BJ (cell line): ENCODE results near the gene ZNF292. TPM values are rescaled to one million over a fixed set of nuclear protein-coding genes. Genes with fewer than 3 reads are reported as not detected.

Source experiments
- CTCF ChIA-PET: fragments of 350-600 bp; formaldehyde crosslinking; extraction: SDS; loops from one replicate; lab custom pipeline; 2021; ENCODE audit warnings: antibody characterized with exemption, inconsistent platforms; lab: Yijun Ruan, JAX
- POLR2A ChIA-PET: fragments of 300-600 bp; sonication (Branson Sonifier 250); formaldehyde crosslinking; extraction: SDS; loops from one replicate; lab custom pipeline; 2021; ENCODE audit warnings: antibody characterized with exemption; lab: Charles Lee
- DNase-seq: peaks from one replicate; pipeline ENCODE4 v3.0.0-alpha.2; 2011; ENCODE audit warnings: low read depth
- H3K27me3 ChIP-seq: 2 replicates; pipeline ENCODE4 v1.6.0; 2011; ENCODE audit warnings: low read length; ENCODE audit not compliant: control insufficient read depth, insufficient read depth
- H3K36me3 ChIP-seq: 2 replicates; pipeline ENCODE4 v1.5.1; 2011; ENCODE audit warnings: low read length; ENCODE audit not compliant: control insufficient read depth, insufficient read depth
- H3K4me3 ChIP-seq: 2 replicates; pipeline ENCODE4 v1.5.1; 2011; ENCODE audit warnings: low read depth, mild to moderate bottlenecking, control low read depth, low read length
- polyA plus RNA-seq: library from polyadenylated mRNA; depleted of rRNA; stranded (reverse); fragments of >200 nt; gene quantifications from 2 replicates; pipeline ENCODE4 v1.2.3, GENCODE V29; 2011
- TF ChIP-seq, protein P1 (sequence below): IDR thresholded peaks from 2 replicates; pipeline ENCODE4 v1.5.1; 2011; ENCODE audit warnings: low read depth, mild to moderate bottlenecking, control low read depth, inconsistent platforms, low read length, moderate library complexity; ENCODE audit not compliant: insufficient read depth

ZNF292 gene
- polyA plus RNA-seq, 1 experiment: 4.1 TPM

DNA sequence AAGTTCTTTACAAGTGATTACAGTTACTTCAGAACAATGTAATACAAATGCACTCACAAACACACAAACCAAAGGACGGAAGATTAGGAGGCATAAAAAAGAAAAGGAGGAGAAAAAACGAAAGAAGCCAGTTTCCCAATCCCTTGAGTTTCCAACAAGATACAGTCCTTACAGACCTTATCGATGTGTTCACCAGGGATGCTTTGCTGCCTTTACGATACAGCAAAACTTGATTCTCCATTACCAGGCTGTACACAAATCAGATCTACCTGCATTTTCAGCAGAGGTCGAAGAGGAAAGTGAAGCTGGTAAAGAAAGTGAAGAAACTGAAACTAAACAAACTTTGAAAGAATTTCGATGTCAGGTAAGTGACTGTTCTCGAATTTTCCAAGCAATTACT is 104.4 kb downstream of the ZNF292 start:
- CTCF ChIA-PET: no interaction called here
- POLR2A ChIA-PET: no interaction called here
- TF ChIP-seq, protein P1, sequence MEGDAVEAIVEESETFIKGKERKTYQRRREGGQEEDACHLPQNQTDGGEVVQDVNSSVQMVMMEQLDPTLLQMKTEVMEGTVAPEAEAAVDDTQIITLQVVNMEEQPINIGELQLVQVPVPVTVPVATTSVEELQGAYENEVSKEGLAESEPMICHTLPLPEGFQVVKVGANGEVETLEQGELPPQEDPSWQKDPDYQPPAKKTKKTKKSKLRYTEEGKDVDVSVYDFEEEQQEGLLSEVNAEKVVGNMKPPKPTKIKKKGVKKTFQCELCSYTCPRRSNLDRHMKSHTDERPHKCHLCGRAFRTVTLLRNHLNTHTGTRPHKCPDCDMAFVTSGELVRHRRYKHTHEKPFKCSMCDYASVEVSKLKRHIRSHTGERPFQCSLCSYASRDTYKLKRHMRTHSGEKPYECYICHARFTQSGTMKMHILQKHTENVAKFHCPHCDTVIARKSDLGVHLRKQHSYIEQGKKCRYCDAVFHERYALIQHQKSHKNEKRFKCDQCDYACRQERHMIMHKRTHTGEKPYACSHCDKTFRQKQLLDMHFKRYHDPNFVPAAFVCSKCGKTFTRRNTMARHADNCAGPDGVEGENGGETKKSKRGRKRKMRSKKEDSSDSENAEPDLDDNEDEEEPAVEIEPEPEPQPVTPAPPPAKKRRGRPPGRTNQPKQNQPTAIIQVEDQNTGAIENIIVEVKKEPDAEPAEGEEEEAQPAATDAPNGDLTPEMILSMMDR: no peak
- Histone ChIP-seq H3K4me3 (no peak overlapping the region), H3K36me3 (peaks cover 1% of the 10 kb centered on the region), H3K27me3 (no peaks in the 10 kb centered on the region)
- DNase-seq: no peak

DNA sequence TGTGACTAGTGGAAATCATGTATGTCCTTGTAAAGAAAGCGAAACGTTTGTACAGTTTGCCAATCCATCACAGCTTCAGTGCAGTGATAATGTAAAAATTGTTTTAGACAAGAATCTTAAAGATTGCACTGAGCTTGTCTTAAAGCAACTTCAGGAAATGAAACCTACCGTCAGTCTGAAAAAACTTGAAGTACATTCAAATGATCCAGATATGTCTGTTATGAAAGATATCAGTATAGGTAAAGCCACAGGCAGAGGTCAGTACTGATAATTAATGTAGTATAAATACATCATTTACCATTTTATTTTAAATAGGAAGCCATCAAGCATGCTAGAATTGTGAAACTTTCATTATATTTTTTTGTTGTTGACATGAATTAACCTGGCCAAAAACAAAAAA is 106.2 kb downstream of the ZNF292 start:
- Histone ChIP-seq H3K4me3 (no peak overlapping the region), H3K27me3 (no peaks in the 10 kb centered on the region), H3K36me3 (no peaks in the 10 kb centered on the region; the same call in none of the 2 replicates)
- CTCF ChIA-PET: interaction anchor here (0.9 kb wide), 1 partner anchor 17 kb away, joined by 4 read pairs; no protein-coding TSS in a partner anchor
- TF ChIP-seq, protein P1: no peak
- POLR2A ChIA-PET: no interaction called here
- no peak for DNase-seq

DNA sequence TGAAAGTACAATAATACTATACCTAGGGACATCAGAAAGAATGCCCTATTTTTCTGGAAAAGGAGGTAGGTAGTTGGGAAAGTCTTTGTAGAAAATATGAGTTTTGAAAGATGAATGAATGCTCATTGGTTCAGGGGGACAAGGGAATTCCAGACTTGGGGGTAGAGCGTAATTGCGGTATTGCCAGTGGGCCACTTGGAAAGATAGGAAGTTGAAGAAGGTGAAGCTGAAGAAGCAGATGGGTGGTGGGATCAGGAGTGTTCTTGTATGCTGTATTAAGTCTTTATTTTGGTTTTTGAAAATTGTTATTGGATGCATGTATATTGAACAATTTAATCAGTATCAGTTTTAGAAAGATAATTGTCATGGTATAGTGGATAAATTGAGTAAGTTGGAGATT is 109.1 kb downstream of the ZNF292 start:
- CTCF ChIA-PET: no interaction called here
- no peak overlapping the region for H3K4me3 ChIP-seq
- DNase-seq: no peak
- H3K36me3 ChIP-seq: no peaks in the 10 kb centered on the region; the same call in 1 of the 2 replicates
- POLR2A ChIA-PET: no interaction called here
- TF ChIP-seq, protein P1: no peak
- H3K27me3 ChIP-seq: no peaks in the 10 kb centered on the region

DNA sequence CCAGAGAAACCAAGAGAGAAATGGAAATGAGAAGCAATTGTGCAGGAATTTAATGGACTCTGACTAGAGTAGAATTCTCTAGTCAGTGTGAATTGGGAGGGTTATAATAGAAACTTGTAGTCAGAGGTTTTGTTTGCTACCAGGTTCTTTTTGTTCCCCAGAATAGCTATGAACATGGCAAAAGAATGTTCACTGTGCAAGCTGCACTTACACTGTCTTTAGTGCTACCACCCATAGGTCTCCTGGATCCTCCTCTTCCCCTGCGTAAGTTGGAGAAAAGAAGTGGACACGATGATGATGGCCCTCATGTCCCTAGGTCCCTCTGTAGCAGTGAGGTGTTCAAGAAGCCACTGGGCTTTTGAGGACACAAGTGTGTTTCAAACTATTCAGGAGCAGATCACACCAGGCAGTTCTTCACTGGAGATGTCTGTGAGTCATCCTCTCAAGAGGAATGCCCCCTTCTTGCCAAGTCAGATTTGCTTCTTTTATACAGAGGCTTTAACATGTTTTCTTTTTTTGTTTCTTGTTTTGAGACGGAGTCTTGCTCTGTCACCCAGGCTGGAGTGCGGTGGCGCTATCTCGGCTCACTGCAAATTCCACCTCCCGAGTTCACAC is 119.4 kb downstream of the ZNF292 start:
- Histone ChIP-seq H3K27me3 (no peaks in the 10 kb centered on the region), H3K4me3 (no peak overlapping the region), H3K36me3 (no peaks in the 10 kb centered on the region)
- ChIA-PET CTCF (no interaction called here), POLR2A (no interaction called here)
- TF ChIP-seq, protein P1: no peak
- peak; percentile 31 for DNase-seq

DNA sequence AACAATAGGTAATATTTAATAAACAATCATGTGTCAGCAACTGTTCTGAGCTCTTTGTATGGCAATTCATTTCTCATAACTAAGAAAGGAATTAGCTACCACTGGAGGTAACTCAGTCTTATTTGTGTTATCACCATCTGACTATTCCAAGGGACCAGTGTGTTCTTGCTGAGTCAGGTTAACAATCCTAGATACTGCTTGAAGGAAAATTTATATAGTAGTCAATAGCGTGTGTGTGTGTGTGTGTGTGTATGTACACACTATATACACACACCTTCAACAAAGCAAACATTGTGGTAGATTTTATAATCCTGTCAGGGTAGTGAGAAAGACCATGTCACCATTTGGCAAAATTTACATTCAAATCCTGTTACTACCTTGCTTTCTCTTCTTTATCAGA is 121.3 kb downstream of the ZNF292 start:
- H3K36me3 ChIP-seq: no peaks in the 10 kb centered on the region
- TF ChIP-seq, protein P1: no peak
- POLR2A ChIA-PET: no interaction called here
- no peaks in the 10 kb centered on the region for H3K27me3 ChIP-seq
- no peak overlapping the region for H3K4me3 ChIP-seq
- no peak for DNase-seq
- CTCF ChIA-PET: interaction anchor here (0.7 to 1.7 kb wide), 2 partner anchors 9 to 10 kb away, joined by 3 read pairs; no protein-coding TSS in a partner anchor
